Gastroesophageal sphincter (tissue), 3 donors: ENCODE data around the gene PUSL1.

ENCODE experiments used
- CTCF ChIP-seq, 4 experiments: fragments of 200-600 bp in 2 of 4; fragments of 450-650 bp in 2 of 4; sonication (generic) in 1 of 4; IDR thresholded peaks; one replicate each; pipeline ENCODE4 v1.5.1; 2017 to 2019; ENCODE audit warnings: antibody characterized with exemption in 4 of 4, mild to moderate bottlenecking in 2 of 4, moderate library complexity in 2 of 4
- POLR2A ChIP-seq, 2 donors: fragments of 450-650 bp; IDR thresholded peaks; one replicate each; pipeline ENCODE4 v1.6.1; 2017; ENCODE audit warnings: antibody characterized with exemption in 2 of 2, mild to moderate bottlenecking in 2 of 2, moderate library complexity in 1 of 2
- POLR2AphosphoS5 ChIP-seq: sonication (generic); formaldehyde crosslinking; IDR thresholded peaks from one replicate; pipeline ENCODE4 v1.6.1; 2017; ENCODE audit warnings: antibody characterized with exemption

GRCh38 chr1:1303736-1304135 lies 4.7 kb upstream of the PUSL1 start:
- TF ChIP-seq CTCF (IDR thresholded peaks at IDR 0.05) (no peak), POLR2AphosphoS5 (no peak), POLR2A (IDR thresholded peaks at IDR 0.05) (no peak)
